MM.1S (cell line): ENCODE measurements around the gene LDB1.
A peak's percentile ranks its signal among the peaks of the same experiment; 100 is the strongest.

Experiments
- DNase-seq: peaks from one replicate; pipeline ENCODE4 v3.0.0-alpha.2; 2015
- H2AFZ ChIP-seq: fragments of 300-600 bp; sonication (generic); 2 replicates; pipeline ENCODE4 v1.6.0; 2016; ENCODE audit warnings: antibody characterized with exemption, low read length
- H3F3A ChIP-seq: fragments of 300-600 bp; sonication (generic); 2 replicates; pipeline ENCODE4 v1.6.1; 2016; ENCODE audit warnings: mild to moderate bottlenecking, antibody characterized with exemption, low read length, moderate library complexity, mixed read lengths; ENCODE audit not compliant: insufficient read depth
- H3K27ac ChIP-seq: fragments of 300-600 bp; sonication (generic); 2 replicates; pipeline ENCODE4 v1.5.1; 2016; ENCODE audit warnings: mild to moderate bottlenecking, low read length
- H3K27me3 ChIP-seq: fragments of 300-600 bp; sonication (generic); replicated peaks from 2 replicates; pipeline ENCODE4 v1.6.0; 2016; ENCODE audit warnings: low read length; ENCODE audit not compliant: insufficient read depth
- H3K36me3 ChIP-seq: fragments of 300-600 bp; sonication (generic); replicated peaks from 2 replicates; pipeline ENCODE4 v1.6.1; 2016; ENCODE audit warnings: mild to moderate bottlenecking, low read length, mixed read lengths; ENCODE audit not compliant: insufficient read depth
- H3K4me1 ChIP-seq: fragments of 300-600 bp; sonication (generic); 2 replicates; pipeline ENCODE4 v1.6.1; 2016; ENCODE audit warnings: low read length, mixed read lengths
- H3K4me2 ChIP-seq: fragments of 300-600 bp; sonication (generic); 2 replicates; pipeline ENCODE4 v1.6.0; 2016; ENCODE audit warnings: low read depth, low read length
- H3K4me3 ChIP-seq: fragments of 300-600 bp; sonication (generic); 2 replicates; pipeline ENCODE4 v1.5.1; 2016; ENCODE audit warnings: low read length, mixed read lengths
- H3K79me2 ChIP-seq: fragments of 300-600 bp; sonication (generic); 2 replicates; pipeline ENCODE4 v1.6.1; 2016; ENCODE audit warnings: mixed run types, low read length, mixed read lengths
- H3K9ac ChIP-seq: fragments of 300-600 bp; sonication (generic); 2 replicates; pipeline ENCODE4 v1.6.1; 2016; ENCODE audit warnings: low read length, mixed read lengths
- H3K9me2 ChIP-seq: fragments of 300-600 bp; sonication (generic); replicated peaks from 2 replicates; pipeline ENCODE4 v1.6.1; 2016; ENCODE audit warnings: mild to moderate bottlenecking, low read length, mixed read lengths; ENCODE audit not compliant: insufficient read depth
- H3K9me3 ChIP-seq: fragments of 300-600 bp; sonication (generic); replicated peaks from 2 replicates; pipeline ENCODE4 v1.6.1; 2016; ENCODE audit warnings: mild to moderate bottlenecking, low read length, mixed read lengths; ENCODE audit not compliant: insufficient read depth
- H4K20me1 ChIP-seq: fragments of 300-600 bp; sonication (generic); 2 replicates; pipeline ENCODE4 v1.6.1; 2016; ENCODE audit warnings: mild to moderate bottlenecking, low read length, moderate library complexity, mixed read lengths; ENCODE audit not compliant: insufficient read depth
- CTCF ChIP-seq: fragments of 300-600 bp; sonication (generic); IDR thresholded peaks from 2 replicates; pipeline ENCODE4 v1.5.1; 2016; ENCODE audit warnings: antibody characterized with exemption, low read length, mixed read lengths
- EZH2 ChIP-seq: fragments of 300-600 bp; sonication (generic); optimal IDR thresholded peaks from 2 replicates; pipeline ENCODE3; 2017; ENCODE audit warnings: low read depth, mild to moderate bottlenecking, antibody characterized with exemption, low read length, mixed read lengths
- EZH2phosphoT487 ChIP-seq: fragments of 300-600 bp; sonication (generic); IDR thresholded peaks from 2 replicates; pipeline ENCODE4 v1.6.1; 2018; ENCODE audit warnings: antibody characterized with exemption, low read length

LDB1 gene

GRCh38 chr10:102117391-102118159 lies 2.6 kb downstream of the LDB1 start:
- no peaks in the 10 kb centered on the region for H4K20me1 ChIP-seq
- H3K27me3 ChIP-seq = no peaks in the 10 kb centered on the region
- TF ChIP-seq EZH2phosphoT487 = no peak
- no peak for TF ChIP-seq EZH2
- H3K36me3 ChIP-seq = no peaks in the 10 kb centered on the region
- peaks cover 67% of the 10 kb centered on the region for H3K79me2 ChIP-seq
- no peak overlapping the region for H3K9ac ChIP-seq
- no peak overlapping the region for H3K4me3 ChIP-seq
- H3K4me2 ChIP-seq = no peak overlapping the region
- H3K27ac ChIP-seq = no peak overlapping the region
- peaks cover 44% of the 10 kb centered on the region for H3K4me1 ChIP-seq
- H2AFZ ChIP-seq = no peak overlapping the region
- DNase-seq = no peak
- H3K9me2 ChIP-seq = no peaks in the 10 kb centered on the region
- H3F3A ChIP-seq = peaks cover 7% of the 10 kb centered on the region; the same call in 1 of the 2 replicates
- H3K9me3 ChIP-seq = no peaks in the 10 kb centered on the region

- Histone ChIP-seq H3F3A (peaks cover 7% of the 10 kb centered on the region; the same call in 1 of the 2 replicates), H3K4me3 (no peak overlapping the region), H3K9me3 (no peaks in the 10 kb centered on the region), H3K27ac (no peak overlapping the region), H3K9ac (no peak overlapping the region), H3K9me2 (no peaks in the 10 kb centered on the region), H3K36me3 (no peaks in the 10 kb centered on the region), H3K79me2 (peaks cover 74% of the 10 kb centered on the region), H3K27me3 (no peaks in the 10 kb centered on the region), H4K20me1 (no peaks in the 10 kb centered on the region), H2AFZ (no peak overlapping the region), H3K4me1 (peaks cover 44% of the 10 kb centered on the region), H3K4me2 (no peak overlapping the region)
- no peak for DNase-seq
- TF ChIP-seq CTCF (no peak), EZH2 (no peak), EZH2phosphoT487 (no peak)
Measured at GRCh38 chr10:102116656-102117055, 3.5 kb downstream of the LDB1 start.

GRCh38 chr10:102115775-102116174 lies 4.4 kb downstream of the LDB1 start:
- H3K9ac ChIP-seq = no peak overlapping the region; the same call in 1 of the 2 replicates
- TF ChIP-seq EZH2phosphoT487 (no peak), CTCF (no peak), EZH2 (no peak)
- no peak for DNase-seq
- no peak overlapping the region for H3K4me3 ChIP-seq
- H3F3A ChIP-seq = peaks cover 7% of the 10 kb centered on the region; the same call in 1 of the 2 replicates
- peak overlapping the region; percentile 92; the same call in 1 of the 2 replicates for H3K4me2 ChIP-seq
- H2AFZ ChIP-seq = no peak overlapping the region
- no peak overlapping the region for H3K27ac ChIP-seq
- no peaks in the 10 kb centered on the region for H4K20me1 ChIP-seq
- H3K9me2 ChIP-seq = no peaks in the 10 kb centered on the region
- no peaks in the 10 kb centered on the region for H3K9me3 ChIP-seq
- H3K27me3 ChIP-seq = no peaks in the 10 kb centered on the region
- H3K79me2 ChIP-seq = peaks cover 74% of the 10 kb centered on the region
- H3K4me1 ChIP-seq = peaks cover 38% of the 10 kb centered on the region
- no peaks in the 10 kb centered on the region for H3K36me3 ChIP-seq
